Daoy (cell line): ENCODE data around the gene SLC25A51. TPM values are rescaled to one million over a fixed set of nuclear protein-coding genes. Genes with fewer than 3 reads are reported as not detected.

Experiments used
- total RNA-seq: library from RNA; depleted of rRNA; stranded (reverse); fragments of >200 nt; shearing (Covaris generic); gene quantifications from 2 replicates; pipeline ENCODE4 v1.2.3, GENCODE V29; 2014; rRNA removed

Gene SLC25A51
- total RNA-seq, 1 experiment from 2014 or later, result 40.3 TPM

Other genes starting within 250 kb of the SLC25A51 start
- gene TRMT10B, start 150.3 kb downstream of the SLC25A51 start, total RNA-seq, result 2.5 and 4.1 TPM in 2 replicates
- 167 and 280 TPM in 2 replicates for gene EXOSC3, start 119.1 kb downstream of the SLC25A51 start, total RNA-seq
- gene DCAF10, start 103.3 kb downstream of the SLC25A51 start, total RNA-seq, result 15.0 and 47.5 TPM in 2 replicates
- gene SHB, start 165.1 kb upstream of the SLC25A51 start, total RNA-seq, result 27.0 and 27.4 TPM in 2 replicates